ENCODE results near the gene C4orf17.

The C4orf17 gene

DNA sequence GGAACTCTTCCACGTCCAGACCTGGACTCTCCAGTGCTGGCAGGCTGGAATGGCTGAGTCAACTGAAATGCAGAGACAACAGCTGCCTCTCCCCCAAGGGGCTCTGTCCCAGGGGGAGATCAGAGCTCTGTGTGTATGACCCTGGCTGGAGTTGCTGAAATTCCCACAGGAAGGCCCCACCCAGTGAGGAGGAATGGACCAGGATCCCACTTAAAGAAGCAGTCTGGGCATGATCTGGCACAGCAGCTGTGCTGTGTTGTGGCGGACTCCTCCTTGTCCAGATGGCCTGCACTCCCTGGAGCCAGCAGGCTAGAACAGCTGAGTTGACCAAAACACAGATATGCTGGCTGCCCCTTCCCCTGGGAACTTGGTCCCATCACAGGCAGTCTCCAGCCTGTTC is 25.4 kb downstream of the C4orf17 start:
- H3K27me3 ChIP-seq (ENCODE audit: low read length) = no peaks in the 10 kb centered on the region
- TF ChIP-seq, protein P1, sequence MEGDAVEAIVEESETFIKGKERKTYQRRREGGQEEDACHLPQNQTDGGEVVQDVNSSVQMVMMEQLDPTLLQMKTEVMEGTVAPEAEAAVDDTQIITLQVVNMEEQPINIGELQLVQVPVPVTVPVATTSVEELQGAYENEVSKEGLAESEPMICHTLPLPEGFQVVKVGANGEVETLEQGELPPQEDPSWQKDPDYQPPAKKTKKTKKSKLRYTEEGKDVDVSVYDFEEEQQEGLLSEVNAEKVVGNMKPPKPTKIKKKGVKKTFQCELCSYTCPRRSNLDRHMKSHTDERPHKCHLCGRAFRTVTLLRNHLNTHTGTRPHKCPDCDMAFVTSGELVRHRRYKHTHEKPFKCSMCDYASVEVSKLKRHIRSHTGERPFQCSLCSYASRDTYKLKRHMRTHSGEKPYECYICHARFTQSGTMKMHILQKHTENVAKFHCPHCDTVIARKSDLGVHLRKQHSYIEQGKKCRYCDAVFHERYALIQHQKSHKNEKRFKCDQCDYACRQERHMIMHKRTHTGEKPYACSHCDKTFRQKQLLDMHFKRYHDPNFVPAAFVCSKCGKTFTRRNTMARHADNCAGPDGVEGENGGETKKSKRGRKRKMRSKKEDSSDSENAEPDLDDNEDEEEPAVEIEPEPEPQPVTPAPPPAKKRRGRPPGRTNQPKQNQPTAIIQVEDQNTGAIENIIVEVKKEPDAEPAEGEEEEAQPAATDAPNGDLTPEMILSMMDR (IDR thresholded peaks at IDR 0.05; ENCODE audit: insufficient read depth, low read length, poor library complexity, severe bottlenecking) = no peak
- no peak for TF ChIP-seq EZH2phosphoT487 (conservative IDR thresholded peaks at IDR 0.05; ENCODE audit: low read length)

DNA sequence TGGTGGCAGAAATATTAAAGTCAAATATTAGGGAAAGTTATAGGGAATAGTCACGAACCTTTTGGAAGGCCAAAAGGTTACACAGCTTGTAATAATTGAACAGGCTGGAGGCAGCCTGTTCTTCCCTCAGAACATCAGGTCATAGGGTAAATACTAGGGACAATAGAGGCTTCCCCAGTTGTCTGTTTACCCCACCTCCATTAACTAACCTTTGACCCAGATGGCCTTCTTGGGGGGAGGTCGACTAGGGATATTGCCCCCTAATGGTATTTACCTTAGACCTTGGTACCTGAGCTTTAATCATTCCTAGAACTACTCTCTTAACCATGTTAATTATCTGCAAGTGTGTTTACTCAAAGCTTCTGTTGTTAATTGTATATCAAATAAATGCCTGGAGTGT is 26.0 kb downstream of the C4orf17 start:
- Histone ChIP-seq H3F3A (ENCODE audit: insufficient read depth) (no peaks in the 10 kb centered on the region), H3K9ac (ENCODE audit: low read length) (no peak overlapping the region), H2AFZ (ENCODE audit: low read depth, low read length, severe bottlenecking) (no peak overlapping the region), H3K27me3 (ENCODE audit: low read length) (no peaks in the 10 kb centered on the region), H3K79me2 (ENCODE audit: insufficient read depth, low read length) (no peaks in the 10 kb centered on the region), H3K4me2 (ENCODE audit: low read depth, low read length, poor library complexity, severe bottlenecking) (no peak overlapping the region), H3K36me3 (ENCODE audit: low read length) (no peaks in the 10 kb centered on the region), H3K9me3 (ENCODE audit: insufficient read depth, low read length) (no peaks in the 10 kb centered on the region), H3K9me2 (replicated peaks; ENCODE audit: insufficient read depth, low read length) (no peaks in the 10 kb centered on the region), H3K4me3 (ENCODE audit: insufficient read depth, low read length, poor library complexity, severe bottlenecking) (no peak overlapping the region), H4K20me1 (ENCODE audit: low read depth, low read length) (no peaks in the 10 kb centered on the region), H3K27ac (ENCODE audit: low read depth, low read length) (no peak overlapping the region)
- TF ChIP-seq EZH2phosphoT487 (conservative IDR thresholded peaks at IDR 0.05; ENCODE audit: low read length) = no peak
- TF ChIP-seq, protein P1 (IDR thresholded peaks at IDR 0.05; ENCODE audit: insufficient read depth, low read length, poor library complexity, severe bottlenecking) = no peak

More for the DNA sequence above, 25.4 kb downstream of the C4orf17 start:
- Histone ChIP-seq H3K4me3 (ENCODE audit: insufficient read depth, low read length, poor library complexity, severe bottlenecking) (no peak overlapping the region), H3K79me2 (ENCODE audit: insufficient read depth, low read length) (no peaks in the 10 kb centered on the region), H3K9me2 (replicated peaks; ENCODE audit: insufficient read depth, low read length) (no peaks in the 10 kb centered on the region), H2AFZ (ENCODE audit: low read depth, low read length, severe bottlenecking) (no peak overlapping the region), H4K20me1 (ENCODE audit: low read depth, low read length) (no peaks in the 10 kb centered on the region), H3K27ac (ENCODE audit: low read depth, low read length) (no peak overlapping the region), H3K36me3 (ENCODE audit: low read length) (no peaks in the 10 kb centered on the region), H3F3A (ENCODE audit: insufficient read depth) (no peaks in the 10 kb centered on the region), H3K4me2 (ENCODE audit: low read depth, low read length, poor library complexity, severe bottlenecking) (no peak overlapping the region), H3K9me3 (ENCODE audit: insufficient read depth, low read length) (no peaks in the 10 kb centered on the region), H3K9ac (ENCODE audit: low read length) (no peak overlapping the region)

DNA sequence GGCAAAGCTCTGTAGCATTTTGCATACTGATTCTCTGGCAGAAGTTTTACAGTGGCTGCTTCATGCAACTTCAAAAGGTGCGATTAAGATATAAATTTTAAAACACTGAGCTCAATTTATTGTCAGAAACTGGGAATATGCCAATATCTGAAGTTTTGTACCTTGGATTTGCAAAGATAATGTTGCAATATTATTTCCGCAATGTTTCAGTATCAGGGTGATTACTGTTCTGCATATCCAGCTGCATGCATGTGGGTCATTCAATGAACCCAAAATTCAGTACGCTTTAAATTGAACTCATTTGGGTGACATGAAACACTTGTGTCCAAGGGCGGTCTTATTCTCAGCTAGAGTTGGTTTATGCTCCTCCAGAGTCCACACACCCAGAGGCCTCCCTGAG is 26.9 kb downstream of the C4orf17 start:
- no peaks in the 10 kb centered on the region for H3K9me2 ChIP-seq (replicated peaks; ENCODE audit: insufficient read depth, low read length)
- H3K36me3 ChIP-seq (ENCODE audit: low read length) = no peaks in the 10 kb centered on the region
- H3K9ac ChIP-seq (ENCODE audit: low read length) = no peak overlapping the region
- no peak overlapping the region for H3K27ac ChIP-seq (ENCODE audit: low read depth, low read length)
- no peaks in the 10 kb centered on the region for H3K9me3 ChIP-seq (ENCODE audit: insufficient read depth, low read length)
- H3K79me2 ChIP-seq (ENCODE audit: insufficient read depth, low read length) = no peaks in the 10 kb centered on the region
- no peak overlapping the region for H2AFZ ChIP-seq (ENCODE audit: low read depth, low read length, severe bottlenecking)
- H3F3A ChIP-seq (ENCODE audit: insufficient read depth) = no peaks in the 10 kb centered on the region
- H3K4me3 ChIP-seq (ENCODE audit: insufficient read depth, low read length, poor library complexity, severe bottlenecking) = no peak overlapping the region
- H4K20me1 ChIP-seq (ENCODE audit: low read depth, low read length) = no peaks in the 10 kb centered on the region
- H3K27me3 ChIP-seq (ENCODE audit: low read length) = no peaks in the 10 kb centered on the region
- no peak overlapping the region for H3K4me2 ChIP-seq (ENCODE audit: low read depth, low read length, poor library complexity, severe bottlenecking)
- TF ChIP-seq, protein P1 (IDR thresholded peaks at IDR 0.05; ENCODE audit: insufficient read depth, low read length, poor library complexity, severe bottlenecking) = no peak
- TF ChIP-seq EZH2phosphoT487 (conservative IDR thresholded peaks at IDR 0.05; ENCODE audit: low read length) = no peak
